Kidney epithelial cell (primary cell): ENCODE measurements around the gene WEE2. TPM values are rescaled to one million over a fixed set of nuclear protein-coding genes. Genes with fewer than 3 reads are reported as not detected.

Experiments
- DNase-seq: peaks from one replicate; pipeline ENCODE4 v3.0.0-alpha.2; 2010; ENCODE audit warnings: low read depth
- H3K27me3 ChIP-seq: 2 replicates; pipeline ENCODE4 v1.6.0; 2011; ENCODE audit warnings: low read length; ENCODE audit not compliant: control insufficient read depth, insufficient read depth
- H3K36me3 ChIP-seq: 2 replicates; pipeline ENCODE4 v1.5.1; 2011; ENCODE audit warnings: low read length; ENCODE audit not compliant: control insufficient read depth, insufficient read depth
- H3K4me3 ChIP-seq: 2 replicates; pipeline ENCODE4 v1.5.1; 2011; ENCODE audit warnings: low read depth, mild to moderate bottlenecking, control low read depth, low read length
- CTCF ChIP-seq: IDR thresholded peaks from 2 replicates; pipeline ENCODE4 v1.5.1; 2011; ENCODE audit warnings: mild to moderate bottlenecking, moderate library complexity, low read length, control low read depth, inconsistent platforms; ENCODE audit not compliant: insufficient read depth, poor library complexity, severe bottlenecking
- total RNA-seq: library from RNA; depleted of rRNA; stranded (reverse); fragments of >200 nt; gene quantifications from 2 replicates; pipeline ENCODE4 v1.2.3, GENCODE V29; 2015

Gene WEE2
- total RNA-seq: not detected in 2 replicates

- Histone ChIP-seq H3K27me3 (no peaks in the 10 kb centered on the region), H3K36me3 (no peaks in the 10 kb centered on the region), H3K4me3 (no peak within 1 kb of the TSS)
- TF ChIP-seq CTCF: no peak
- DNase-seq: no peak
These were observed at the start of gene WEE2 for GRCh38 chr7:141708351-141708750. Gene WEE2 (plus strand): TSS chr7:141708353. CDS start chr7:141708759, 406 bp downstream.

- DNase-seq: no peak
- Histone ChIP-seq H3K4me3 (no peak overlapping the region), H3K36me3 (peaks cover 3% of the 10 kb centered on the region), H3K27me3 (no peaks in the 10 kb centered on the region)
- no peak for TF ChIP-seq CTCF
These were observed 48.7 kb upstream of the WEE2 start for GRCh38 chr7:141659501-141659900.

- Histone ChIP-seq H3K4me3 (no peak overlapping the region), H3K27me3 (no peaks in the 10 kb centered on the region), H3K36me3 (peaks cover 3% of the 10 kb centered on the region)
- no peak for DNase-seq
- no peak for TF ChIP-seq CTCF
These were observed 47.9 kb upstream of the WEE2 start for GRCh38 chr7:141660259-141660658.

GRCh38 chr7:141663081-141663849, 44.9 kb upstream of the WEE2 start:
- no peak for TF ChIP-seq CTCF
- peaks cover 3% of the 10 kb centered on the region for H3K36me3 ChIP-seq
- H3K27me3 ChIP-seq: no peaks in the 10 kb centered on the region
- DNase-seq: no peak
- no peak overlapping the region for H3K4me3 ChIP-seq

GRCh38 chr7:141664450-141664849, 43.7 kb upstream of the WEE2 start:
- H3K4me3 ChIP-seq: no peak overlapping the region
- no peak for DNase-seq
- peaks cover 2% of the 10 kb centered on the region for H3K36me3 ChIP-seq
- TF ChIP-seq CTCF: no peak
- no peaks in the 10 kb centered on the region for H3K27me3 ChIP-seq
